ELR (cell line): ENCODE results near the gene IKBKG.
"Not testable (repeated sequence)": the region's sequence is repeated elsewhere in the genome, so short reads cannot be mapped to it uniquely, and the experiment has no call there.

Experiments
- DNase-seq: peaks from one replicate; pipeline ENCODE4 v3.0.0-alpha.2; 2015; ENCODE audit warnings: low read depth

IKBKG gene

GRCh38 chrX:154605566-154605965, 58.1 kb downstream of the IKBKG start:
- DNase-seq: no peak

GRCh38 chrX:154607370-154607769, 60.0 kb downstream of the IKBKG start:
- DNase-seq: no peak

DNA sequence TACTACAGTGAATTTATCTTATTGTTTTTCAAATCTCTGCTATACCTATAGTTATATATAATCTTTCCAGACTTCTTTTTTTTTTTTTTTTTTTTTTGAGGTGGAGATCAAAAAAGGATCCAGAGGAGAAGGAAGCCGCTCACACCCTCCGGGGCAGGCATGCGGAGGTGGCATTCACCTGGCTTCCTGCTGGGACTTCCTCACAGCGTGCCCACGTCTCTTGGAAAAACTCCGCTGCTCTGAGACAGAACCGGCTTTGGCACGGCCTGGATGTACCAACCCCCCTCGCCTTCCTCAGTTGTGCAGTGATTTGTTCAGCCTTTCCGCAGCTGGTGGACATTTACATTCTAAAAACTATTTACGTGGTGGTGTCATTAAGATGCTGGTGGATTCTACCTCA, 60.6 kb downstream of the IKBKG start:
- not testable (repeated sequence) for DNase-seq

DNA sequence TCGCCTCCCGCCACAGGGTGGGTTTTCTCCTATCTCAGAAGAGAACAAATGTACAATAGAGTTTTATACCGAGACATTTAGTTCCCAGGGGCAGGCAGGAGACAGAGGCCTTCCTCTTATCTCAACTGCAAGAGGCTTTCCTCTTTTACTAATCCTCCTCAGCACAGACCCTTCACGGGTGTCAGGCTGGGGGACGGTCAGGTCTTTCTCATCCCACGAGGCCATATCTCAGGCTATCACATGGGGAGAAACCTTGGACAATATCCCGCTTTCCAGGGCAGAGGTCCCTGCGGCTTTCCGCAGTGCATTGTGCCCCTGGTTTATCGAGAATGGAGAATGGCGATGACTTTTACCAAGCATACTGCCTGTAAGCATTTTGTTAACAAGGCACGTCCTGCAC, 61.4 kb downstream of the IKBKG start:
- not testable (repeated sequence) for DNase-seq

- not testable (repeated sequence) for DNase-seq
These were observed 63.7 kb downstream of the IKBKG start for GRCh38 chrX:154611146-154611545.

GRCh38 chrX:154613586-154613985, 66.2 kb downstream of the IKBKG start:
- not testable (repeated sequence) for DNase-seq
